K562 (cell line): ENCODE measurements around the gene GLRX5. TPM values are rescaled to one million over a fixed set of nuclear protein-coding genes. Genes with fewer than 3 reads are reported as not detected.

Experiments
- ATAC-seq: fragments of 200-7000 bp; cut with Tn5 transposase; 3 replicates; pipeline ENCODE4 v1.9.1; 2020; ENCODE audit warnings: moderate library complexity
- BruUV-seq: library from RNA; stranded (reverse); fragments of 400-500 nt; replicated peaks from 2 replicates; lab custom pipeline; 2021; lab: Mats Ljungman, UMichigan
- CTCF ChIA-PET: fragments of 300-600 bp; formaldehyde crosslinking; extraction: SDS; loops from one replicate; lab custom pipeline; 2021; ENCODE audit warnings: low intra/inter-chr PET ratio; lab: Yijun Ruan, JAX
- POLR2A ChIA-PET: fragments of 300-600, 350-650 bp; sonication (Branson Sonifier 250); formaldehyde crosslinking; extraction: SDS; loops from one replicate; lab custom pipeline; 2021; ENCODE audit warnings: antibody characterized with exemption, inconsistent platforms; lab: Yijun Ruan, JAX
- DNase-seq, 4 experiments: peaks; one replicate each; pipeline versions ENCODE4 v3.0.0 to v3.0.0-alpha.2; 2011 to 2018; ENCODE audit warnings: low spot score in 3 of 4, mixed read lengths in 3 of 4; ENCODE audit errors: extremely low read depth in 1 of 4
- FAIRE-seq: peaks from 2 replicates; lab custom pipeline; 2011; peaks lifted over from hg19 to GRCh38; lab: Jason Lieb, UNC
- H2AFZ ChIP-seq: 2 replicates; pipeline ENCODE4 v1.6.0; 2011; ENCODE audit warnings: low read depth, low read length, control low read depth, inconsistent platforms
- H3K27ac ChIP-seq: fragments of 200-600 bp; 3 replicates; pipeline ENCODE4 v1.8.0; 2011; ENCODE audit warnings: low read depth, mild to moderate bottlenecking, control low read depth, inconsistent platforms, low read length, moderate library complexity, mixed read lengths; ENCODE audit errors: extremely low read depth
- H3K27me3 ChIP-seq, 2 experiments: fragments of 300-600 bp in 1 of 2; 2 replicates in 1 of 2; 3 replicates in 1 of 2; pipeline versions ENCODE4 v1.6.0 to v1.8.0; 2011; ENCODE audit warnings: inconsistent platforms in 2 of 2, low read length in 2 of 2, mild to moderate bottlenecking in 1 of 2, mixed read lengths in 1 of 2, moderate library complexity in 1 of 2; ENCODE audit not compliant: control insufficient read depth in 2 of 2, insufficient read depth in 2 of 2
- H3K36me3 ChIP-seq: fragments of 300-600 bp; 3 replicates; pipeline ENCODE4 v1.8.0; 2011; ENCODE audit warnings: mild to moderate bottlenecking, low read length, inconsistent platforms; ENCODE audit not compliant: control insufficient read depth, insufficient read depth
- H3K4me1 ChIP-seq, 2 experiments: fragments of 200-600 bp in 1 of 2; replicated peaks in 1 of 2; 2 replicates in 1 of 2; 3 replicates in 1 of 2; pipeline versions ENCODE4 v1.5.1 to v1.8.0; 2011; ENCODE audit warnings: inconsistent platforms in 2 of 2, low read length in 2 of 2, mild to moderate bottlenecking in 1 of 2, mixed read lengths in 1 of 2, moderate library complexity in 1 of 2; ENCODE audit not compliant: control insufficient read depth in 2 of 2, insufficient read depth in 2 of 2
- H3K4me2 ChIP-seq: 2 replicates; pipeline ENCODE4 v1.6.1; 2011; ENCODE audit warnings: low read length, control low read depth, inconsistent platforms, mixed read lengths; ENCODE audit not compliant: insufficient read depth
- H3K4me3 ChIP-seq: fragments of 200-600 bp; sonication (generic), shearing (Covaris generic); 2 replicates; pipeline ENCODE4 v1.5.1; 2016; ENCODE audit warnings: control low read depth, inconsistent platforms
- H3K79me2 ChIP-seq: fragments of 200-600 bp; 3 replicates; pipeline ENCODE4 v1.8.0; 2011; ENCODE audit warnings: low read length, inconsistent platforms; ENCODE audit not compliant: control insufficient read depth, insufficient read depth
- H3K9ac ChIP-seq, 2 experiments: 2 replicates each; pipeline versions ENCODE4 v1.6.0 to v1.6.1; 2011; ENCODE audit warnings: low read depth in 2 of 2, low read length in 2 of 2, control low read depth in 1 of 2, inconsistent platforms in 1 of 2, mild to moderate bottlenecking in 1 of 2, mixed read lengths in 1 of 2; ENCODE audit not compliant: insufficient read depth in 1 of 2
- H3K9me1 ChIP-seq: one replicate; pipeline ENCODE4 v1.6.0; 2011; ENCODE audit warnings: inconsistent platforms, mild to moderate bottlenecking, low read length, moderate library complexity; ENCODE audit not compliant: control insufficient read depth, insufficient read depth
- H3K9me3 ChIP-seq: replicated peaks from 2 replicates; pipeline ENCODE4 v1.5.1; 2011; ENCODE audit warnings: low read depth, low read length, inconsistent platforms; ENCODE audit not compliant: control insufficient read depth, insufficient read depth
- H4K20me1 ChIP-seq: replicated peaks from 2 replicates; pipeline ENCODE4 v1.6.1; 2011; ENCODE audit warnings: low read length, inconsistent platforms, mixed read lengths; ENCODE audit not compliant: control insufficient read depth, insufficient read depth
- ZBTB40 ChIP-seq, 2 experiments: fragments of 450-650 bp in 1 of 2; sonication (generic) in 1 of 2; formaldehyde crosslinking in 1 of 2; IDR thresholded peaks; 2 replicates each; pipeline versions ENCODE4 v1.7.1 to v1.9.0; 2016 to 2022; ENCODE audit warnings: inconsistent platforms in 1 of 2, mild to moderate bottlenecking in 1 of 2, missing genetic modification reagents in 1 of 2
- ZSCAN29 ChIP-seq: fragments of 450-650 bp; IDR thresholded peaks from 2 replicates; pipeline ENCODE4 v1.6.1; 2017
- WGBS: fragments of 100-300 bp; shearing (Covaris generic); methylation state at CpG from one replicate; pipeline ENCODE4 v1.1.6; 2016; ENCODE audit warnings: low coverage, mixed read lengths; ENCODE audit not compliant: insufficient coverage; ENCODE audit errors: missing lambda C conversion rate; 5-methylcytosine and 5-hydroxymethylcytosine counted together
- in situ Hi-C: fragments of 300-500 bp; cut with MboI; formaldehyde crosslinking; loops from 4 replicates; pipeline ENCODE4 v1.15.0; 2018; ENCODE audit warnings: inconsistent platforms, mixed read lengths
- intact Hi-C: fragments of 100-400 bp; cut with micrococcal nuclease; formaldehyde crosslinking; loops from 2 replicates; pipeline ENCODE4 v1.14.2; 2022
- polyA plus RNA-seq, 8 experiments: library from polyadenylated mRNA; depleted of rRNA in 4 of 8; stranded (reverse) in 5 of 8; unstranded in 3 of 8; fragments of >200 nt; fragmentation: Nextera tagmentation in 2 of 8; fragmentation: Illumina TruSeq in 1 of 8; extraction: Ambion mirVana in 2 of 8; extraction: Trizol in 1 of 8; gene quantifications; 2 replicates each; pipeline versions ENCODE4 v1.2.1 to v1.2.3, GENCODE V29; 2011 to 2014; ENCODE audit warnings: inconsistent platforms in 1 of 8, missing spikeins in 1 of 8
- total RNA-seq, 7 experiments: library from RNA; depleted of rRNA in 6 of 7; stranded (reverse); fragments of >200 nt in 6 of 7; fragmentation: Illumina TruSeq in 2 of 7; extraction: Trizol in 2 of 7; gene quantifications; 2 replicates each; pipeline versions ENCODE4 v1.2.1 to v1.2.3, GENCODE V29; 2011 to 2021; ENCODE audit warnings: low replicate concordance in 1 of 7
- TF ChIP-seq, protein P1 (sequence below), 2 experiments: fragments of 150-350 bp in 1 of 2; IDR thresholded peaks; 2 replicates each; pipeline ENCODE4 v1.6.1; 2012 to 2016; ENCODE audit warnings: low read depth in 2 of 2, low read length in 2 of 2, mild to moderate bottlenecking in 1 of 2, moderate library complexity in 1 of 2

GLRX5 gene
- total and polyA plus RNA-seq, 9 of the 15 experiments (the other 6 are each of a cell fraction or from before 2014, with no cell fraction given), result 16.7 to 96.8 (median 66.8) TPM

DNA sequence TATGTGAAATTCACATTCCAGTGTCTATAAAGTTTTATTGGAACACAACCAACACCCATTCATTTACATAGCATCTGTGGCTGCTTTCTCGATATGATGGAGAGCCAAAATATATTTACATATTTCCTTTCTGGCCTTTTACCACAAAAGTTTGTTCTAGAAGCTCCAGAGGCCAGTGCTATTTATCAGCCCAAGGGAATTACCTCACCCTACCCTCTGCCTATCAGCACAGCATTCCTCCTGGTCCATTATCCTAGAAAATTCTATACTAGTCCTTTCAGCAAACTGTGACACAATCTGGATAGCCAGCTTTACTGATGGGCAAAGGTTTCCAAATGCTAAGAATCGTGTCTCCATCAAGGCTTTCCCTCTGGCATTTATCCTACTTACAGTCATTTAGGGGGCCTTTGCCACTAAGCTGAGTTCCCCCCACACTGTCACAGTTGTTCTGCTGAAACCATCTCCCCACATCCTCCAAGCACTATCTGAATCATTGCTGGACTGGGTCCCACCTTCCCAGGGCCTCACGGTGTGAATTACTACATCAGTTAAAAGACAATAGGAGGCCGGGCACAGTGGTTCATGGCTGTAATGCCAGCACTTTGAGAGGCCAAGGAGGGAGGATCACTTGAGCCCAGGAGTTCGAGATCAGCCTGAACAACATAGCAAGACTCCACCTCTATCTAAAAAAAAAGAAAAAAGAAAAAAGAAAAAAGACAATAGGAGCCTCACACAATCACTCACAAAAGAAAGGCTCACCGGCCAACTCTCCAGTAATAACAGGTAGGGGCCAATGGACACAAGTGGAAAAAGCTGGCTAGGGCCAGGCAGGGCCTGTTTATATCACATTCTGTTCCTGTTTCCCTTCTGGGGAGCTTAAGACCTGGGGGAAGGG lies 30.5 kb upstream of the GLRX5 start:
- no peaks in the 10 kb centered on the region; the same call in 1 of the 2 replicates for H4K20me1 ChIP-seq
- no peaks in the 10 kb centered on the region for H3K9me1 ChIP-seq
- POLR2A ChIA-PET, result interaction anchor here (0.5 to 1.2 kb wide), 6 partner anchors 8 to 68 kb away, joined by 3 to 4 read pairs (median 3); no protein-coding TSS in a partner anchor
- BruUV-seq, result no TSS peak
- no peak overlapping the region for H3K27ac ChIP-seq
- WGBS, result 15% methylated on average over 2 of the region's 6 CpGs
- intact Hi-C loops, result no loop called here
- FAIRE-seq (no peak), ATAC-seq (no peak), DNase-seq (no peak)
- no peak overlapping the region for H2AFZ ChIP-seq
- H3K4me3 ChIP-seq, result no peak overlapping the region
- no peaks in the 10 kb centered on the region; a peak in 1 of 5 replicates for H3K27me3 ChIP-seq
- TF ChIP-seq ZBTB40 (IDR thresholded peaks at IDR 0.05), result peak; percentile 90
- peak; percentile 88 for TF ChIP-seq ZBTB40 (CRISPR knock-in tag; IDR thresholded peaks at IDR 0.05)
- TF ChIP-seq, protein P1, sequence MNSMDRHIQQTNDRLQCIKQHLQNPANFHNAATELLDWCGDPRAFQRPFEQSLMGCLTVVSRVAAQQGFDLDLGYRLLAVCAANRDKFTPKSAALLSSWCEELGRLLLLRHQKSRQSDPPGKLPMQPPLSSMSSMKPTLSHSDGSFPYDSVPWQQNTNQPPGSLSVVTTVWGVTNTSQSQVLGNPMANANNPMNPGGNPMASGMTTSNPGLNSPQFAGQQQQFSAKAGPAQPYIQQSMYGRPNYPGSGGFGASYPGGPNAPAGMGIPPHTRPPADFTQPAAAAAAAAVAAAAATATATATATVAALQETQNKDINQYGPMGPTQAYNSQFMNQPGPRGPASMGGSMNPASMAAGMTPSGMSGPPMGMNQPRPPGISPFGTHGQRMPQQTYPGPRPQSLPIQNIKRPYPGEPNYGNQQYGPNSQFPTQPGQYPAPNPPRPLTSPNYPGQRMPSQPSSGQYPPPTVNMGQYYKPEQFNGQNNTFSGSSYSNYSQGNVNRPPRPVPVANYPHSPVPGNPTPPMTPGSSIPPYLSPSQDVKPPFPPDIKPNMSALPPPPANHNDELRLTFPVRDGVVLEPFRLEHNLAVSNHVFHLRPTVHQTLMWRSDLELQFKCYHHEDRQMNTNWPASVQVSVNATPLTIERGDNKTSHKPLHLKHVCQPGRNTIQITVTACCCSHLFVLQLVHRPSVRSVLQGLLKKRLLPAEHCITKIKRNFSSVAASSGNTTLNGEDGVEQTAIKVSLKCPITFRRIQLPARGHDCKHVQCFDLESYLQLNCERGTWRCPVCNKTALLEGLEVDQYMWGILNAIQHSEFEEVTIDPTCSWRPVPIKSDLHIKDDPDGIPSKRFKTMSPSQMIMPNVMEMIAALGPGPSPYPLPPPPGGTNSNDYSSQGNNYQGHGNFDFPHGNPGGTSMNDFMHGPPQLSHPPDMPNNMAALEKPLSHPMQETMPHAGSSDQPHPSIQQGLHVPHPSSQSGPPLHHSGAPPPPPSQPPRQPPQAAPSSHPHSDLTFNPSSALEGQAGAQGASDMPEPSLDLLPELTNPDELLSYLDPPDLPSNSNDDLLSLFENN (IDR thresholded peaks at IDR 0.05; ENCODE audit: low read depth in 2 of 2, low read length in 2 of 2), result no peak
- no peak for TF ChIP-seq ZSCAN29
- H3K36me3 ChIP-seq, result no peaks in the 10 kb centered on the region
- H3K4me2 ChIP-seq, result no peak overlapping the region
- H3K79me2 ChIP-seq, result no peaks in the 10 kb centered on the region
- H3K4me1 ChIP-seq, result peaks cover 18 to 22% of the 10 kb centered on the region in 2 experiments
- in situ Hi-C loops, result no loop called here
- H3K9me3 ChIP-seq, result no peaks in the 10 kb centered on the region
- CTCF ChIA-PET, result no interaction called here
- H3K9ac ChIP-seq, result no peak overlapping the region
